ENCODE measurements around the gene CEACAM21. TPM values are rescaled to one million over a fixed set of nuclear protein-coding genes. Genes with fewer than 3 reads are reported as not detected.
"Not testable (repeated sequence)": the region's sequence is repeated elsewhere in the genome, so short reads cannot be mapped to it uniquely, and the experiment has no call there.

Gene CEACAM21
- total RNA-seq, 8 experiments from 2014 or later: 0.14 to 1.3 TPM; not detected in 6

GRCh38 chr19:41577833-41578232 lies 1.9 kb downstream of the CEACAM21 start:
- no peak overlapping the region for H3K27ac ChIP-seq
- no peak for ATAC-seq (replicated peaks in 6 of 8)
- H3K4me3 ChIP-seq: no peak overlapping the region
- in situ Hi-C loops (cut with MboI; ENCODE audit: low pct_unique_long_range_greater_than_20kb in 2 of 9, low sequenced_read_pairs in 9 of 9, unreplicated experiment in 9 of 9): no loop called here
- WGBS, 10 experiments: 14 to 88% (median 32%) methylated on average over 1 to 2 of the region's 2 CpGs; no CpG with 5 or more reads in 4 of the 10 experiments
- no peaks in the 10 kb centered on the region for H3K4me1 ChIP-seq (replicated peaks in 1 of 2)

GRCh38 chr19:41578886-41579285 lies 2.9 kb downstream of the CEACAM21 start:
- in situ Hi-C loops (cut with MboI; ENCODE audit: low pct_unique_long_range_greater_than_20kb in 2 of 9, low sequenced_read_pairs in 9 of 9, unreplicated experiment in 9 of 9): no loop called here
- no peak overlapping the region for H3K27ac ChIP-seq
- no peaks in the 10 kb centered on the region for H3K4me1 ChIP-seq (replicated peaks in 1 of 2)
- no peak for ATAC-seq (replicated peaks in 6 of 8)
- 0 to 50% (median 11%) methylated on average over 1 to 2 of the region's 2 CpGs; no CpG with 5 or more reads in 6 of the 10 experiments for WGBS, 10 experiments
- no peak overlapping the region for H3K4me3 ChIP-seq

GRCh38 chr19:41581068-41581467 lies 5.1 kb downstream of the CEACAM21 start:
- H3K4me3 ChIP-seq; in situ Hi-C loops (cut with MboI; ENCODE audit: low pct_unique_long_range_greater_than_20kb in 2 of 9, low sequenced_read_pairs in 9 of 9, unreplicated experiment in 9 of 9); ATAC-seq (replicated peaks in 6 of 8); H3K4me1 ChIP-seq (replicated peaks in 1 of 2); H3K27ac ChIP-seq: not testable (repeated sequence)
- WGBS, 10 experiments: 0 to 49% (median 0%) methylated on average over 1 to 4 of the region's 4 CpGs; no CpG with 5 or more reads in 1 of the 10 experiments

DNA sequence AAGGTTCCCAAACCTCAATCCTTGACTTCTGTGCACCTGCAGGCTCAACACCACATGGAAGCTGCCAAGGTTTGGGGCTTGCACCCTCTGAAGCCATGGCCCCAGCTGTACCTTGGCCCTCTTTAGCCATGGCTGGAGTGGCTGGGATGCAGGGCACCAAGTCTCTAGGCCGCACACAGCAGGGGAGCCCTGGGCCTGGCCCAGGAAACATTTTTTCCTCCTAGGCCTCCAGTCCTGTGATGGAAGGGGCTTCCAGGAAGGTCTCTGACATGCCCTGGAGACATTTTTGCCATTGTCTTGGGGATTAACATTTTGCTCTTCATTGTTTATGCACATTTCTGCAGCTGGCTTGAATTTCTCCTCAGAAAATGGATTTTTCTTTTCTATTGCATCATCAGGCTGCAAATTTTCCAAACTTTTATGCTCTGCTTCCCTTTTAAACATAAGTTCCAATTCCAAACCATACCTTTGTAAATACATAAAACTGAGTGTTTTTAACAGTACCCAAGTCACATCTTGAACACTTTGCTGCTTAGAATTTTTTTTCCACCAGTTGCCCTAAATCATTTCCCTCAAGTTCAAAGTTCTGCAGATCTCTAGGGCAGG lies 6.7 kb downstream of the CEACAM21 start:
- WGBS, 10 experiments: 33 to 60% methylated on average over 1 of the region's 1 CpG; no CpG with 5 or more reads in 8 of the 10 experiments
- H3K4me3 ChIP-seq; ATAC-seq (replicated peaks in 6 of 8); H3K27ac ChIP-seq; in situ Hi-C loops (cut with MboI; ENCODE audit: low pct_unique_long_range_greater_than_20kb in 2 of 9, low sequenced_read_pairs in 9 of 9, unreplicated experiment in 9 of 9); H3K4me1 ChIP-seq (replicated peaks in 1 of 2): not testable (repeated sequence)

- no peak for ATAC-seq (replicated peaks in 6 of 8)
- Histone ChIP-seq H3K4me1 (replicated peaks in 1 of 2) (no peaks in the 10 kb centered on the region), H3K4me3 (no peak overlapping the region), H3K27ac (no peak overlapping the region)
- WGBS, 10 experiments: 0 to 67% (median 27%) methylated on average over 1 to 4 of the region's 6 CpGs; no CpG with 5 or more reads in 2 of the 10 experiments
- in situ Hi-C loops (cut with MboI; ENCODE audit: low pct_unique_long_range_greater_than_20kb in 2 of 9, low sequenced_read_pairs in 9 of 9, unreplicated experiment in 9 of 9): no loop called here
Measured at GRCh38 chr19:41584260-41584810, 8.4 kb downstream of the CEACAM21 start.

DNA sequence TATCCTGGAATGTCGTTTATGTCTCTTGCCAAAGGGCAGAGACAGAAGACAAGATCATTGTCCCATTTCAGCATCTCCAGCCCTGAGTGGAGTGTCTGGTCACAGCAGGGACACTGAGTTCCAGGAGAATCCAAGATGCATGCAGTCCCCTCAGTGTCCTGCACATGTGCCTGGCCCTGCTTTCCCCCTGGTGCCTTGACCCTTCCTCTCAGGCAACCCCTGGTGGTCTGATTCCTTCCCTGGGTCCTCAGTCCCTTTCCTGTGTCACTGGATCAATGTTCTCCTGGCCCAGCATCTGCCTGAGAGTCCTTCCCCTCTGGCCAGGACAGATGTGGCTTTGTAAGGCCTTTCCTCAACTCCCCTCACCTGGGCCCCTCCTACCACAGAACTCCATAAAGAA lies 9.0 kb downstream of the CEACAM21 start:
- in situ Hi-C loops (cut with MboI; ENCODE audit: low pct_unique_long_range_greater_than_20kb in 2 of 9, low sequenced_read_pairs in 9 of 9, unreplicated experiment in 9 of 9): no loop called here
- Histone ChIP-seq H3K4me1 (replicated peaks in 1 of 2) (no peaks in the 10 kb centered on the region), H3K27ac (no peak overlapping the region), H3K4me3 (no peak overlapping the region)
- 40 to 80% methylated on average over 1 of the region's 1 CpG; no CpG with 5 or more reads in 8 of the 10 experiments for WGBS, 10 experiments
- ATAC-seq (replicated peaks in 6 of 8): no peak

DNA sequence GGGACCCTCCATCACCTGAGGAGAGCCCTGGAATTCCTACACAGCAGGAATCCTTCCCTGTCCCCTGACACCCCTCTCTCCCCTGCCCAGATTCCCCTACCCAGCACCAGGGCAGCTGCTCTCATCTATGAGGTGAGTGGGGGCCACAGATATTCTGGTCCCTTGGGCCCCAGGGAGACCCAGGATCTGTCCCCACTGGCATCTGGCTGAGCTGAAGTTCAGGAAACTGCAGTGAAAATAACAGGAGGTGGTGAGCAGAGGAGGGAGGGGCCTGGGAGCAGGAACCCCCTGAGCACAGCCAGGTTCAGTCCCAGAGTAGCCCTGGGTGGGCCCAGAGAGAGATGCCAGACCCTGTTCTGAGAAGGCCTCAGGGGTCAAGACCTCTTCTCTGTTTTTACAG lies 10.1 kb downstream of the CEACAM21 start:
- Histone ChIP-seq H3K4me1 (replicated peaks in 1 of 2) (no peaks in the 10 kb centered on the region), H3K27ac (no peak overlapping the region), H3K4me3 (no peak overlapping the region)
- no peak for ATAC-seq (replicated peaks in 6 of 8)
- in situ Hi-C loops (cut with MboI; ENCODE audit: low pct_unique_long_range_greater_than_20kb in 2 of 9, low sequenced_read_pairs in 9 of 9, unreplicated experiment in 9 of 9): no loop called here

DNA sequence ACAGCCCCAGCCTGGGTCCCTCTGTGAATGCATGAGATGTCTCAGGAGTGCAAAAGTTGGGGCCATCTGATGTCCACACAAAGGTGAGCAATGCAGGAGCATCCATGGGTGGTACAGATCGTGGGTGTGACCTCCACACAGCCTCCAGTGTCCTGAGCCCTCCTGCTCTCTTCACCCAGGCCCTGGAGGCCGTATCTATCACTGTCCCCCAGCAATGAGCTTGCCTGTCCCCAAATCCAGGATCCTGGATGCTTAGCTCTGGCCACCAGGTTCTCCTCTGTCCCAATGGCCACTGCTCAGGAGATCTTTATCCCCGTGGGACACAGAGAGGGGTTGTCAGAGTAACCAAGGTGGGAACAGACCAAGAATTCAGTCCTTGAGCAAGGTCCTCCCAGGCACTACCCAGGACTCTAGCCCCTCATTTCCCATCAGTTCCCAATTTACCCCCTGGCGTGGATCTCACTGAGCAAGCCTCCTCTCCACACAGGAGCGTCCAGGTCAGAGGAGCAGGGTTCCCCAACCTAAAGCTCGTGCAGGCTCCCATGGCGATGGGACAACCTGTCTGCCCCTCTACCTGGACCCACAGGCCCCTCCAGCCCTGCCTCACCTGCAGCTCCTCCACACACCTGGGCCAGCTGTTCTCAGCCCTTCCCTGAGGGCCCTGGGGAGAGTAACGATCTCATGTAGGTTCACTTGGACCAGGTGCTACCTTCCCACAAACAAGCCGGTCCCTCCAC lies 11.3 kb downstream of the CEACAM21 start:
- in situ Hi-C loops (cut with MboI; ENCODE audit: low pct_unique_long_range_greater_than_20kb in 2 of 9, low sequenced_read_pairs in 9 of 9, unreplicated experiment in 9 of 9): no loop called here
- Histone ChIP-seq H3K4me3 (no peak overlapping the region), H3K4me1 (replicated peaks in 1 of 2) (no peaks in the 10 kb centered on the region), H3K27ac (no peak overlapping the region)
- 0 to 40% (median 13%) methylated on average over 1 to 5 of the region's 9 CpGs; no CpG with 5 or more reads in 3 of the 10 experiments for WGBS, 10 experiments
- no peak for ATAC-seq (replicated peaks in 6 of 8)

GRCh38 chr19:41587838-41588210 lies 11.9 kb downstream of the CEACAM21 start:
- no peak for ATAC-seq (replicated peaks in 6 of 8)
- in situ Hi-C loops (cut with MboI; ENCODE audit: low pct_unique_long_range_greater_than_20kb in 2 of 9, low sequenced_read_pairs in 9 of 9, unreplicated experiment in 9 of 9): no loop called here
- 0 to 60% (median 20%) methylated on average over 1 to 4 of the region's 4 CpGs; no CpG with 5 or more reads in 2 of the 10 experiments for WGBS, 10 experiments
- H3K27ac ChIP-seq: no peak overlapping the region
- H3K4me3 ChIP-seq: no peak overlapping the region
- H3K4me1 ChIP-seq (replicated peaks in 1 of 2): no peaks in the 10 kb centered on the region

DNA sequence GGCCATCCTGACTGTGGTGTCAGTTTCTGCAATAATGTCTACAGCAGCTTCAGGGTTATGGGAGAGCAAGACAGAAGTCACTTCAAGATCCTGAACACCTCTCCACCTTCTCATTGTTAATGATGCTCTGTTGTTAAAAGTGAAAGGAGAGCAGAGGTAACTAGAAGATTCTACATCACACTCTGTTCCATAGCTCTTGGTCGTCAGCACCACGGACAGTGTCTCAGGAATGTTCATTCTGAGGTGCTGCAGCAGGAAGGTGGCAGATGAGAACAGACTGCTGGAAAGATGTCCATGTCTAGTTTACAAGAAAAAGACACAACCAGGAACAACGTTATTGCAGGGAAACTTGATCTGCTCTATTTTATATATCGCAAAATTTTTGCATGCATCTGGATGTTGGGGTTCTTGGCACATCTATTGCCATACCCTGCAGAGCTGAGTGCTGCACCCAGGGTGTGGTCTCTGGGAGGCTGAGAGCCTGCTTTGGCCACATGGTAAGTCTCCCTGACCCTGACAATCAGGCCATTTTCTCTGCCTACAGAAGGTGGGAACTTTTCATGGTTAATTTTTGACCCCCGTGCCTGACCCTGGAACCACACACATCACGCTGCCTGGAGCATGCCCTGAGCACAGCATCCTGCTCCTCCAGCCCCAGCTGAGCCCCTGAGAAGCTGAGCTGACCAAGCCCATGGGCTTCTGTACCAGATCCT lies 12.7 kb downstream of the CEACAM21 start:
- no peak overlapping the region for H3K27ac ChIP-seq
- in situ Hi-C loops (cut with MboI; ENCODE audit: low pct_unique_long_range_greater_than_20kb in 2 of 9, low sequenced_read_pairs in 9 of 9, unreplicated experiment in 9 of 9): no loop called here
- peak in 3 of 8 experiments; percentile 71 to 79 (median 75) for ATAC-seq (replicated peaks in 6 of 8)
- no peak overlapping the region for H3K4me3 ChIP-seq
- 0 to 25% (median 0%) methylated on average over 1 to 6 of the region's 6 CpGs; no CpG with 5 or more reads in 3 of the 10 experiments for WGBS, 10 experiments
- H3K4me1 ChIP-seq (replicated peaks in 1 of 2): no peaks in the 10 kb centered on the region

DNA sequence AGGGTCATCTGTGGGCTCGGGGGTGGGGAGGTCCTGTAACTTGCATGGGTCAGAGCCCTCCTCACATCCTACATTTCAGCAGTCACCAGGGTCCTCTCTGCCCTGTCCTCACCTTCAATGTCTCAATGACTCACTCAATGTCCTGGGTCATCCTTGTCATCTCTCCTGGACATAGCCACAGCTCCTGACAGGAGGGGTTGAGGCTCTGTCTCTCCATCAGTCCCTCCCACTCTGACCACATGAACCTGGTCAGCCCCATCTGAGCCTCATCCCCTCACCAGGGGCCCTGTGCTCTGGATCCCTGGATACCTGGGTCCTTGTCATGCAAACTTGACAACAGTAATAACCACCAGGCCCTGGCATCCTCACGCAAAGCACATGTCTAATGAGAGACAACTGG lies 13.4 kb downstream of the CEACAM21 start:
- H3K27ac ChIP-seq: no peak overlapping the region
- no peaks in the 10 kb centered on the region for H3K4me1 ChIP-seq (replicated peaks in 1 of 2)
- no peak overlapping the region for H3K4me3 ChIP-seq
- WGBS, 10 experiments: 0 to 67% (median 0%) methylated on average over 1 of the region's 2 CpGs; no CpG with 5 or more reads in 7 of the 10 experiments
- in situ Hi-C loops (cut with MboI; ENCODE audit: low pct_unique_long_range_greater_than_20kb in 2 of 9, low sequenced_read_pairs in 9 of 9, unreplicated experiment in 9 of 9): no loop called here
- no peak for ATAC-seq (replicated peaks in 6 of 8)

GRCh38 chr19:41590936-41591335 lies 15.0 kb downstream of the CEACAM21 start:
- no peak overlapping the region for H3K27ac ChIP-seq
- no peak overlapping the region for H3K4me3 ChIP-seq
- no peaks in the 10 kb centered on the region for H3K4me1 ChIP-seq (replicated peaks in 1 of 2)
- no peak for ATAC-seq (replicated peaks in 6 of 8)
- in situ Hi-C loops (cut with MboI; ENCODE audit: low pct_unique_long_range_greater_than_20kb in 2 of 9, low sequenced_read_pairs in 9 of 9, unreplicated experiment in 9 of 9): no loop called here

GRCh38 chr19:41591951-41592562 lies 16.1 kb downstream of the CEACAM21 start:
- 8% methylated on average over 2 of the region's 5 CpGs; no CpG with 5 or more reads in 9 of the 10 experiments for WGBS, 10 experiments
- no peak for ATAC-seq (replicated peaks in 6 of 8)
- in situ Hi-C loops (cut with MboI; ENCODE audit: low pct_unique_long_range_greater_than_20kb in 2 of 9, low sequenced_read_pairs in 9 of 9, unreplicated experiment in 9 of 9): no loop called here
- H3K4me3 ChIP-seq: no peak overlapping the region
- H3K27ac ChIP-seq: no peak overlapping the region
- no peaks in the 10 kb centered on the region for H3K4me1 ChIP-seq (replicated peaks in 1 of 2)
